Breast epithelium (tissue), 3 donors: Measurements from ENCODE around the gene CPEB3.

ENCODE experiments used
- POLR2A ChIP-seq: fragments of 450-650 bp; IDR thresholded peaks from one replicate; pipeline ENCODE4 v1.6.1; 2016; ENCODE audit warnings: antibody characterized with exemption, mild to moderate bottlenecking, moderate library complexity
- POLR2AphosphoS5 ChIP-seq, 3 donors: sonication (generic); formaldehyde crosslinking; IDR thresholded peaks; one replicate each; pipeline ENCODE4 v1.6.1; 2017; ENCODE audit warnings: antibody characterized with exemption in 3 of 3
- TF ChIP-seq, protein P1 (sequence below), 3 donors: fragments of 450-650 bp; IDR thresholded peaks; one replicate each; pipeline ENCODE4 v1.5.1; 2016 to 2017; ENCODE audit warnings: antibody characterized with exemption in 3 of 3, mild to moderate bottlenecking in 3 of 3, moderate library complexity in 3 of 3

DNA sequence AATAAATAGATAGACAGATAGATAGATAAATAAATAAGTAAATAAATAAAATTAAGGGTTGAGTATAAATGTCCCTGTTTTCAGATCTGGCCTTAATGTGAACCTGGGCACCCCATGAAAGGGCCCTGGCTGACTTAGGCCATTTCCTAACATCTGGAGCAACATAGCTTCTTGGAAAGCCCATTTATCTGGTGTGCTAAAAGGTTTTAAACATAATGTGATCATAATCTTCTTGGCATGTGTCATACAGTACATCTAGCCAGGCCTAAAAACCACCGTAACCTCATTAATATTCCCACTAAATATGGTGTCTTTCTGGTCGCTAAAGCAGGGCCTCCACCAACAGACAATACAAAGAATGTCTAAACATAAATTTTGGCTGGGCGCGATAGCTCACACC is 224.5 kb downstream of the CPEB3 start:
- TF ChIP-seq, protein P1, sequence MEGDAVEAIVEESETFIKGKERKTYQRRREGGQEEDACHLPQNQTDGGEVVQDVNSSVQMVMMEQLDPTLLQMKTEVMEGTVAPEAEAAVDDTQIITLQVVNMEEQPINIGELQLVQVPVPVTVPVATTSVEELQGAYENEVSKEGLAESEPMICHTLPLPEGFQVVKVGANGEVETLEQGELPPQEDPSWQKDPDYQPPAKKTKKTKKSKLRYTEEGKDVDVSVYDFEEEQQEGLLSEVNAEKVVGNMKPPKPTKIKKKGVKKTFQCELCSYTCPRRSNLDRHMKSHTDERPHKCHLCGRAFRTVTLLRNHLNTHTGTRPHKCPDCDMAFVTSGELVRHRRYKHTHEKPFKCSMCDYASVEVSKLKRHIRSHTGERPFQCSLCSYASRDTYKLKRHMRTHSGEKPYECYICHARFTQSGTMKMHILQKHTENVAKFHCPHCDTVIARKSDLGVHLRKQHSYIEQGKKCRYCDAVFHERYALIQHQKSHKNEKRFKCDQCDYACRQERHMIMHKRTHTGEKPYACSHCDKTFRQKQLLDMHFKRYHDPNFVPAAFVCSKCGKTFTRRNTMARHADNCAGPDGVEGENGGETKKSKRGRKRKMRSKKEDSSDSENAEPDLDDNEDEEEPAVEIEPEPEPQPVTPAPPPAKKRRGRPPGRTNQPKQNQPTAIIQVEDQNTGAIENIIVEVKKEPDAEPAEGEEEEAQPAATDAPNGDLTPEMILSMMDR (IDR thresholded peaks at IDR 0.05) = no peak
- no peak for TF ChIP-seq POLR2A
- TF ChIP-seq POLR2AphosphoS5 (IDR thresholded peaks at IDR 0.05) = no peak
